ENCODE results near the gene JAZF1.

JAZF1 gene

GRCh38 chr7:28192786-28193585 is 12.4 kb upstream of the JAZF1 start:
- no peak overlapping the region for H3K4me3 ChIP-seq (ENCODE audit: low read depth, low read length)
- DNase-seq (ENCODE audit: low read depth) = no peak

DNA sequence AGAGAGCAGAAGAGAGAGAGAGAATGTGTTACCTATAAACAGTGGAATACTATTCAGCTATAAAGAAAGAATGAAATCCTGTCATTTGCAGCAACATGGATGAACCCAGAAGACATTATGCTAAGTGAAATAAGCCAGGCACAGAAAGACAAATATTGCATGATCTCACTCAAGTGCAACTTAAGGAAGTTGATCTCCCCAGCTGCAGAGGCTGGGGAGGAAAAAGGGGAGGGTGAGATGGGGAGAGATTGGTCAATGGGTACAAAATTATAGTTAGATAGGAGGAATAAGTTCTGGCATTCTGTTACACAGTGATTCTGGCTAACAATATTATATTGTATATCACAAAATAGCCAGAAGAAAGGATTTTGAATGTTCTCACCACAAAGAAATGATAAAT is 11.2 kb upstream of the JAZF1 start:
- no peak for DNase-seq (ENCODE audit: low read depth)
- no peak overlapping the region for H3K4me3 ChIP-seq (ENCODE audit: low read depth, low read length)

GRCh38 chr7:28191184-28191583 is 10.6 kb upstream of the JAZF1 start:
- DNase-seq (ENCODE audit: low read depth) = no peak
- no peak overlapping the region for H3K4me3 ChIP-seq (ENCODE audit: low read depth, low read length)

DNA sequence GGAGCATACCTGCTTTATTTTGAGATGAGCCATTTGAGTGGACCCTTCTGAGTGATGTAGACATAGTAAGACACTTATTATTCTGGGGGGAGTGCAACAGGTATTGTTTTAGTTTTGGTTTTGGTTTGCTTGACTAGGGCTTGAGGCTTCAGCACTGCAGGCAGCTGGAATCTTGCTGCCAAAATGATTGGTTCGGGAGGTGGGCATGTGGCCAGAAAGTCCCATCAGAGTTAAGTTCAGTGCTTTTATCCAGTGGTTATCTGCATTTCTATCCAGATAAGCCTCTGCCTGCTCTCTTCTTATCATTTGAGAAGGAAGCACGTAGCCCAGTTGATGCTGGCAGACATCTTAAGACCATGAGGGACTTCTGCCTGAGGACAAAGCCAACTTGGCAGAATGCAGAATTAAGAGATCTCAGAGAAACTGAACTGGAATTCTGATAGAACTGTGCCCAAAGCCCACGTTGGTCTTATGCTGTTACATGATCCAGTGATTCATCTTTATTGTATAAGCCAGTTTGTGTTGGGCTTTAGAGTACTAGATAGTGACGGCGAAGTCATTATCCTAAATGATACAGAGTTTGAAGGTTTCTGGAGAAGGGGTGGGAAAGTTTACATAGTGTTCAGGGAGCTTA is 9.6 kb upstream of the JAZF1 start:
- no peak for DNase-seq (ENCODE audit: low read depth)
- no peak overlapping the region for H3K4me3 ChIP-seq (ENCODE audit: low read depth, low read length)

- no peak overlapping the region for H3K4me3 ChIP-seq (ENCODE audit: low read depth, low read length)
- DNase-seq (ENCODE audit: low read depth) = no peak
Observed at GRCh38 chr7:28187012-28187411, 6.4 kb upstream of the JAZF1 start.

GRCh38 chr7:28183627-28184026 is 3.0 kb upstream of the JAZF1 start:
- no peak for DNase-seq (ENCODE audit: low read depth)
- H3K4me3 ChIP-seq (ENCODE audit: low read depth, low read length) = no peak overlapping the region

DNA sequence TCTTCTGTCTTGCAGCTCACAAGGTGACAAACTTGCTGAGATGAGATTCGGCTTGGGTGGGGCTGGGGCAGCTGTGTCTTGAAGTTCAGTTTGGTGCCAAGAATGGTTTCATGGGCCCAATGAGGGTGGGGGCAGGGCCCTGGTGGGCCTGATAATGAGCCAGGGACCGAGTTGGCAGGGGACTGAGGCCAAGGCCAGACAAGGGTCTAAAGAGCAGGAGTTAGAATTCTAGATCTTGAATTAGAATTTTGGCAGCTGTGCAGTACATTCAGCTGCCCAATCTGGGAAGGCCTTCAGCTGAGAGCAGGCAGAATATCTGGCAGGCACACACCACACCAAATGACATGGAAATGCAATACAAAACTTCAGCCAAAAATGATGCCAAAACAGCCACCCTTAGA is 1.5 kb upstream of the JAZF1 start:
- H3K4me3 ChIP-seq (ENCODE audit: low read depth, low read length) = no peak overlapping the region
- no peak for DNase-seq (ENCODE audit: low read depth)

DNA sequence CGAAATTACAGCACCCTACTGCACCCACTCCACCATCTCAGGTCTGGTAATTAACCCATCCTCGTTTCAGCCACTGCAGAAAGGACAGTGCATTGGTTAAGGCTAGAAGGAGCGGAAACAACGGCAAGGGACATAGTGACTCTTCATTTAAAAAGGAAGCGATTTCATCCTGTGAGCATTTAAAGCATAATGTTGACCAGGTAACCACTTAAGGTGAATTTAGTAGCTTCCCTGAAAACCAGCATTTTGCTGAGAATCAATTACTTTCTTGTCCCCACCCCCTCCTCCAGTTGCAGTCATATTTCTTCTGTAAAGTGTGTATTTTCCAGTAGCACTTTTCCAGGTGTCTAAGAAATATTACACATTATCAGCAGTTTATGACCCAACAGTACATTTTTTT is 821 bp upstream of the JAZF1 start:
- DNase-seq (ENCODE audit: low read depth) = no peak
- H3K4me3 ChIP-seq (ENCODE audit: low read depth, low read length) = no peak overlapping the region

DNA sequence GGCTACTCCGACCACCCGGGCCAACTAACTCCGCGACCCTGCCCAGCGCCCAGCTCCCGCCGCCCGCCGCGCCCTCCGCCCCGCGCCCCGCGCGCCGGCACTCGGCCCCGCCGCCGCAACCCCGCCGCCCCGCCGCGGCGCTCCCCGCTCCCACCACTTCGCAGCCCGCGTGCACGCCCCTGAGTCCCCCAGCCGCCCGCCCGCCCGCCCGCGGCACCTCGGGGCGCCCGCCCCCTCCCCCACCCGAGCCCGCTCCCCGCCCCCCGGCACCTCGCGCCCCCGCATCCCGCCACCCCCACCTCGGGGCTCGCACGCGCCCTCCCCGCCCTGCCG is 598 bp downstream of the JAZF1 start:
- H3K4me3 ChIP-seq (ENCODE audit: low read depth, low read length) = peak overlapping the region; percentile 79
- DNase-seq (ENCODE audit: low read depth) = no peak

- peak overlapping the region; percentile 59 for H3K4me3 ChIP-seq (ENCODE audit: low read depth, low read length)
- no peak for DNase-seq (ENCODE audit: low read depth)
Observed at GRCh38 chr7:28179120-28180030, 1.2 kb downstream of the JAZF1 start.

DNA sequence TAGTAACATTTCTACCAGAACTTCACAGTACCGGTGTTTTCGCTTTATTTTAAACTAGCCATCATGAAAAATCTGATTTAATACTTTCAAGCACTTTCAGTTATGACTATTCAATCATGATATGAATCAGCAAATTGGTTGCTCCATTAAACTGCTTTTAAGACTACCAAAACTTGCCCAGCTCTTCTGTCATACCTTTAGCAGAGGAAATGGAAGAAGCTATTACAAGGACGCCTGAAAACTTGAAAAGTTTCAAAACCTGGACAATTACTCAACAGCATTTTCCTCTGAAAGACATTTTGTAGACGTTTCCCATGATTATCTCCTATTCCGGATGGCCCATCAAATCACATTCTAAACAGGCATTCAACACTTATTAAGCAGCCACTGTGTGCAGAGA is 2.0 kb downstream of the JAZF1 start:
- no peak for DNase-seq (ENCODE audit: low read depth)
- H3K4me3 ChIP-seq (ENCODE audit: low read depth, low read length) = peak overlapping the region; percentile 59

DNA sequence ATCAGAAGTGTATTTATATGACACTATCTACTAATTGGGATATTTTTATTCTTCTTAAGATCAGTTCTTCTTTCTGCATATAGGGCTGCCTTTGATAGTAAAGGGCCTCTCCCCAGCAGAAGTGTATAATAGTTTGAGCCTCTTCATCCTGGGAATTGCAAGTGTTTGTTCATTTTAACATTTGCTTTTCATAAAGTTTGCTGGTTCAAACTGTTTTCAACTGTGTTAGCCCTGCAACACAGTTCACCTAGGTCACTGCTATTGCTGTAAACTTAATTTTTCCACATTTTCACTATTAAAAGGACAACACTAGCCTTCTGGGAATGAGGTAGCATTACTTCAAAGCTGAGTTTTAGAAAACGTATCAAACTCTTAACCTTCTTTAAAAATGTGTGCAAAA is 2.8 kb downstream of the JAZF1 start:
- DNase-seq (ENCODE audit: low read depth) = no peak
- H3K4me3 ChIP-seq (ENCODE audit: low read depth, low read length) = no peak overlapping the region

GRCh38 chr7:28176645-28177044 is 4.0 kb downstream of the JAZF1 start:
- no peak for DNase-seq (ENCODE audit: low read depth)
- no peak overlapping the region for H3K4me3 ChIP-seq (ENCODE audit: low read depth, low read length)

DNA sequence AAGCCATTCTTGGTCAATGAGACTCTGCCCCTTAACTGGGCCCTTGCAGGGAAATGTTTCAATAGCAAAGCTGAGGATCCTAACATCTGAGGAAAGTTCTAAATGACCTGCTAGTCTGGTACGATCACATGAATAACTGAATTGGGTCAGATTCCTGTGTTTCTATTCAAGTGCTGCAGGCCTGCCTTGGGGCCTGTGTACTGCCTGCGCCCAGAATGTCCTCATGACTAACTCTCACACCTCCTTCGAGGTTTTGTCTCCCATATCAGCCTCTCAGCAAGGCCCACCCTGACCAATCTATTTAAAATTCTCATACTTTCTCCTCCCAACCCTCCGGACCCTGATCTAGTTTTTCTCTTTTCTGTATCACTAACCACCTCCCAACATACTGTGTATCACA is 4.4 kb downstream of the JAZF1 start:
- H3K4me3 ChIP-seq (ENCODE audit: low read depth, low read length) = no peak overlapping the region
- no peak for DNase-seq (ENCODE audit: low read depth)

GRCh38 chr7:28174901-28175661 is 5.5 kb downstream of the JAZF1 start:
- H3K4me3 ChIP-seq (ENCODE audit: low read depth, low read length) = no peak overlapping the region
- no peak for DNase-seq (ENCODE audit: low read depth)

DNA sequence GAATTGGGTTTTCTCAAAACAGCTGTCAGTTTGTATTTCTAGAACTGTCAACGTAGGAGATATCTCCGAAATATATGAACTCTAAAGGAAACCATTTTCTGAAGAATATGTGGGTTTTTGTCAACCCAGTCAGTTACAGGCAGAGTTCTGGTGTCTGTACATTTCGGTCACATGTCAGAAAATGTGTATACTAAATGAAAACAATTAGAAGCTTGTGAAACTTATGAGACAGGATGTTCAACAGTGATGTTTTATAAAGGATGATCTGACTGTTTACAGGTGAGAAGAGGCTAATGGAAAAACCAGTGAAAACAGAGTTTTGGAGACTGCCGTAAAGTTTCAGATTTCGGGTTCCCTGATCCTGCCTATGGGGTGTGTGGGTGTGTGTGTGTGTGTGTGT is 6.2 kb downstream of the JAZF1 start:
- no peak overlapping the region for H3K4me3 ChIP-seq (ENCODE audit: low read depth, low read length)
- no peak for DNase-seq (ENCODE audit: low read depth)

DNA sequence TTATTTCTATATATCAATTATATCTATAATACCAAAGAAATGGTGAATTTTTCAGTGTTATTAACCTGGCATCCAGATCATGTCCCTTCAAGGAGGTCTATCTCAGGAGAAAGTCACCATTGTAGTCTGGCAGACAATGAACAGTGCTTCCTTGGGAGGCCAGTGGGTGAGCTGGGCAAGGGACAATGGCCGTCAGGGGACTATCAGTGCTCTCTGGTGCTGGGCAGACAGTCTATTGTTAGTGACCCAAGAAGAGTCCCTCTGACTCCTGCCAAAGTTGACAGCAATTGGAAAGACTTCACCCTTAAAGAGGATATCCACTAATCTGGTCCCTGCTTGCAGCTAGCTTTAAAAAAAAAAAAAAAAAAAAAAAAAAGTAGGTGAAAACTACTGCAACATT is 7.1 kb downstream of the JAZF1 start:
- no peak overlapping the region for H3K4me3 ChIP-seq (ENCODE audit: low read depth, low read length)
- DNase-seq (ENCODE audit: low read depth) = no peak

GRCh38 chr7:28172958-28173357 is 7.6 kb downstream of the JAZF1 start:
- no peak overlapping the region for H3K4me3 ChIP-seq (ENCODE audit: low read depth, low read length)
- no peak for DNase-seq (ENCODE audit: low read depth)

GRCh38 chr7:28170701-28171100 is 9.9 kb downstream of the JAZF1 start:
- no peak for DNase-seq (ENCODE audit: low read depth)
- no peak overlapping the region for H3K4me3 ChIP-seq (ENCODE audit: low read depth, low read length)

DNA sequence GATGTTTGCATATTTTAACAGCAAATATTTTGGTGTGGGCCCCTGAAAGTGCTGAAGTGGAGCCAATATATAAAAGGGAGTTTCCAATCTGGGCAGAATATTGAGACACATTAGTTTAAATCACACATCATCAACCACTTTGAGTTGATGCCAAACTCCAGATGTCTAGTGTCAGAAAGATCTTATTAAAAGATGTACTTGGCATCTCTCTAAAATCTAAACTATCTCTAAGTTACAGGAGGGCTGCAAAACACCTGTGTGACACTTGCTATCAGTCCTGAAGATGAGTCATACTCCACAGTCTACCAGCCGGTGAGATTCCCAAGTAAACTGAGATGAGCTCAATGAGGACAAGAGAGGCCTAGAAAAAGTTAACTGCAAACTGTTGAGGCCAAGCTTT is 11.4 kb downstream of the JAZF1 start:
- DNase-seq (ENCODE audit: low read depth) = no peak

More for the DNA sequence above, 11.4 kb downstream of the JAZF1 start:
- H3K4me3 ChIP-seq (ENCODE audit: low read depth, low read length) = no peak overlapping the region

All from skeletal muscle cell (primary cell).